ENCODE measurements around the gene SECISBP2.
"Not testable (repeated sequence)": the region's sequence is repeated elsewhere in the genome, so short reads cannot be mapped to it uniquely, and the experiment has no call there.

SECISBP2 gene

GRCh38 chr9:89364666-89365531, 46.6 kb downstream of the SECISBP2 start:
- DNase-seq (ENCODE audit: low read depth), result no peak

GRCh38 chr9:89365532-89365912, 47.2 kb downstream of the SECISBP2 start:
- no peak for DNase-seq (ENCODE audit: low read depth)

- no peak for DNase-seq (ENCODE audit: low read depth)
These were observed 48.4 kb downstream of the SECISBP2 start for GRCh38 chr9:89366711-89367110.

GRCh38 chr9:89367281-89367680, 49.0 kb downstream of the SECISBP2 start:
- no peak for DNase-seq (ENCODE audit: low read depth)

GRCh38 chr9:89367726-89368437, 49.6 kb downstream of the SECISBP2 start:
- DNase-seq (ENCODE audit: low read depth), result no peak

- no peak for DNase-seq (ENCODE audit: low read depth)
These were observed 50.2 kb downstream of the SECISBP2 start for GRCh38 chr9:89368550-89368949.

- DNase-seq (ENCODE audit: low read depth), result no peak
These were observed 50.7 kb downstream of the SECISBP2 start for GRCh38 chr9:89368978-89369377.

- no peak for DNase-seq (ENCODE audit: low read depth)
These were observed 52.3 kb downstream of the SECISBP2 start for GRCh38 chr9:89370593-89370992.

- not testable (repeated sequence) for DNase-seq (ENCODE audit: low read depth)
These were observed 53.5 kb downstream of the SECISBP2 start for GRCh38 chr9:89371791-89372190.

- no peak for DNase-seq (ENCODE audit: low read depth)
These were observed 54.0 kb downstream of the SECISBP2 start for GRCh38 chr9:89372230-89372816.

GRCh38 chr9:89372979-89373378, 54.7 kb downstream of the SECISBP2 start:
- DNase-seq (ENCODE audit: low read depth), result no peak

- no peak for DNase-seq (ENCODE audit: low read depth)
These were observed 55.9 kb downstream of the SECISBP2 start for GRCh38 chr9:89374176-89374575.

GRCh38 chr9:89375191-89375760, 57.0 kb downstream of the SECISBP2 start:
- no peak for DNase-seq (ENCODE audit: low read depth)

- DNase-seq (ENCODE audit: low read depth), result no peak
These were observed 58.0 kb downstream of the SECISBP2 start for GRCh38 chr9:89376286-89376685.

GRCh38 chr9:89376741-89377351, 58.5 kb downstream of the SECISBP2 start:
- DNase-seq (ENCODE audit: low read depth), result no peak

- no peak for DNase-seq (ENCODE audit: low read depth)
These were observed 59.1 kb downstream of the SECISBP2 start for GRCh38 chr9:89377411-89377810.

GRCh38 chr9:89378541-89378940, 60.2 kb downstream of the SECISBP2 start:
- no peak for DNase-seq (ENCODE audit: low read depth)

- DNase-seq (ENCODE audit: low read depth), result no peak
These were observed 60.7 kb downstream of the SECISBP2 start for GRCh38 chr9:89379031-89379430.

GRCh38 chr9:89379508-89380115, 61.3 kb downstream of the SECISBP2 start:
- DNase-seq (ENCODE audit: low read depth), result no peak

- DNase-seq (ENCODE audit: low read depth), result no peak
These were observed 62.4 kb downstream of the SECISBP2 start for GRCh38 chr9:89380437-89381307.

GRCh38 chr9:89381308-89381609, 63.0 kb downstream of the SECISBP2 start:
- no peak for DNase-seq (ENCODE audit: low read depth)

All from stimulated activated CD8-positive, alpha-beta memory T cell treated with anti-CD3 and anti-CD28 coated beads, Interleukin-12 subunit alpha, Interleukin-12 subunit beta, amount 100 ng/mL, for 1 hour (primary cell).